AG09309 (cell line): ENCODE data around the gene FRG2B.
"Not testable (repeated sequence)": the region's sequence is repeated elsewhere in the genome, so short reads cannot be mapped to it uniquely, and the experiment has no call there.

Experiments
- DNase-seq: peaks from one replicate; pipeline ENCODE4 v3.0.0-alpha.2; 2010; ENCODE audit warnings: low read depth
- H3K4me3 ChIP-seq: 2 replicates; pipeline ENCODE4 v1.5.1; 2011; ENCODE audit warnings: mild to moderate bottlenecking, low read depth, low read length, moderate library complexity; ENCODE audit not compliant: control insufficient read depth
- CTCF ChIP-seq: IDR thresholded peaks from 2 replicates; pipeline ENCODE4 v1.5.1; 2011; ENCODE audit warnings: mild to moderate bottlenecking, low read depth, low read length, inconsistent platforms; ENCODE audit not compliant: insufficient read depth, control insufficient read depth; ENCODE audit errors: missing control alignments

FRG2B gene

GRCh38 chr10:133600657-133601056 lies 25.9 kb downstream of the FRG2B start:
- DNase-seq, result no peak
- H3K4me3 ChIP-seq, result no peak overlapping the region
- no peak for TF ChIP-seq CTCF

GRCh38 chr10:133599869-133600268 lies 26.7 kb downstream of the FRG2B start:
- not testable (repeated sequence) for H3K4me3 ChIP-seq, DNase-seq

GRCh38 chr10:133592716-133593115 lies 33.9 kb downstream of the FRG2B start:
- no peak for DNase-seq
- no peak overlapping the region for H3K4me3 ChIP-seq
- no peak for TF ChIP-seq CTCF

GRCh38 chr10:133590970-133591359 lies 35.6 kb downstream of the FRG2B start:
- no peak for DNase-seq
- TF ChIP-seq CTCF, result no peak
- H3K4me3 ChIP-seq, result no peak overlapping the region

- TF ChIP-seq CTCF, result no peak
- H3K4me3 ChIP-seq, result no peak overlapping the region
- no peak for DNase-seq
Measured at GRCh38 chr10:133590226-133590969, 36.2 kb downstream of the FRG2B start.

- not testable (repeated sequence) for DNase-seq, H3K4me3 ChIP-seq
Measured at GRCh38 chr10:133577037-133577436, 49.6 kb downstream of the FRG2B start.
